SK-N-SH treated with all-trans-retinoic acid at 6 μM for 48 hours (cell line): Measurements from ENCODE around the gene NOC4L.

Experiments used
- ATAC-seq: fragments of 200-7000 bp; cut with Tn5 transposase; 3 replicates; pipeline ENCODE4 v1.9.1; 2020; ENCODE audit warnings: mild to moderate bottlenecking, moderate library complexity
- BACH2 ChIP-seq: fragments of 250-450 bp; sonication (Bioruptor Pico); IDR thresholded peaks from 2 replicates; pipeline ENCODE4 v1.9.0; 2021; ENCODE audit warnings: mild to moderate bottlenecking, borderline replicate concordance
- CSDC2 ChIP-seq: fragments of 250-450 bp; sonication (Bioruptor Pico); IDR thresholded peaks from 2 replicates; pipeline ENCODE4 v1.5.0; 2020; ENCODE audit warnings: mild to moderate bottlenecking, moderate library complexity
- ESRRG ChIP-seq: fragments of 250-450 bp; sonication (Bioruptor Pico); IDR thresholded peaks from 2 replicates; pipeline ENCODE4 v1.6.1; 2021; ENCODE audit warnings: mild to moderate bottlenecking
- GLIS3 ChIP-seq: fragments of 250-450 bp; sonication (Bioruptor Pico); IDR thresholded peaks from 2 replicates; pipeline ENCODE4 v1.5.0; 2020; ENCODE audit warnings: mild to moderate bottlenecking, moderate library complexity
- ISL1 ChIP-seq: fragments of 250-450 bp; sonication (Bioruptor Pico); IDR thresholded peaks from 2 replicates; pipeline ENCODE4 v2.1.2; 2022; ENCODE audit warnings: mild to moderate bottlenecking, moderate library complexity
- OSR1 ChIP-seq: fragments of 250-450 bp; sonication (Bioruptor Pico); IDR thresholded peaks from 2 replicates; pipeline ENCODE4 v1.8.0; 2022; ENCODE audit warnings: moderate library complexity, mild to moderate bottlenecking, inconsistent platforms
- PPARA ChIP-seq: fragments of 250-450 bp; sonication (Bioruptor Pico); IDR thresholded peaks from 2 replicates; pipeline ENCODE4 v1.5.0; 2020; ENCODE audit warnings: mild to moderate bottlenecking, borderline replicate concordance
- RARB ChIP-seq: fragments of 250-450 bp; sonication (Bioruptor Pico); IDR thresholded peaks from 2 replicates; pipeline ENCODE4 v1.8.0; 2021; ENCODE audit warnings: mild to moderate bottlenecking, moderate library complexity
- TOX ChIP-seq: fragments of 250-450 bp; sonication (Bioruptor Pico); IDR thresholded peaks from 2 replicates; pipeline ENCODE4 v1.8.0; 2021; ENCODE audit warnings: mild to moderate bottlenecking, moderate library complexity, borderline replicate concordance
- ZC3H10 ChIP-seq: fragments of 250-450 bp; sonication (Bioruptor Pico); IDR thresholded peaks from 2 replicates; pipeline ENCODE4 v1.5.1; 2021; ENCODE audit warnings: mild to moderate bottlenecking, moderate library complexity
- ZFP3 ChIP-seq: fragments of 250-450 bp; sonication (Bioruptor Pico); IDR thresholded peaks from 2 replicates; pipeline ENCODE4 v1.5.0; 2020; ENCODE audit warnings: mild to moderate bottlenecking, moderate library complexity
- ZNF565 ChIP-seq: fragments of 450-650 bp; formaldehyde crosslinking; conservative IDR thresholded peaks from 2 replicates; pipeline ENCODE4 v1.5.0; 2020; ENCODE audit warnings: low read depth, mild to moderate bottlenecking, moderate library complexity
- ZNF70 ChIP-seq: fragments of 450-650 bp; formaldehyde crosslinking; IDR thresholded peaks from 2 replicates; pipeline ENCODE4 v1.5.0; 2020; ENCODE audit warnings: mild to moderate bottlenecking, moderate library complexity
- ZNF8 ChIP-seq: fragments of 450-650 bp; formaldehyde crosslinking; IDR thresholded peaks from 2 replicates; pipeline ENCODE4 v1.5.0; 2020; ENCODE audit warnings: mild to moderate bottlenecking, moderate library complexity
- TF ChIP-seq, protein P1 (sequence below): fragments of 250-450 bp; sonication (Bioruptor Pico); IDR thresholded peaks from 2 replicates; pipeline ENCODE4 v1.8.0; 2021; ENCODE audit warnings: low read depth, mild to moderate bottlenecking, moderate library complexity, borderline replicate concordance
- TF ChIP-seq, protein P2 (sequence below): fragments of 250-450 bp; sonication (Bioruptor Pico); IDR thresholded peaks from 2 replicates; pipeline ENCODE4 v1.8.0; 2020; ENCODE audit warnings: mild to moderate bottlenecking, moderate library complexity, borderline replicate concordance
- TF ChIP-seq, protein P3 (sequence below): fragments of 250-450 bp; sonication (Bioruptor Pico); IDR thresholded peaks from 2 replicates; pipeline ENCODE4 v1.5.1; 2021; ENCODE audit warnings: mild to moderate bottlenecking, moderate library complexity
- TF ChIP-seq, protein P4 (sequence below): fragments of 250-450 bp; sonication (Bioruptor Pico); IDR thresholded peaks from 2 replicates; pipeline ENCODE4 v1.5.1; 2020; ENCODE audit warnings: low read depth, mild to moderate bottlenecking, moderate library complexity
- TF ChIP-seq, protein P5 (sequence below): fragments of 250-450 bp; sonication (Bioruptor Pico); IDR thresholded peaks from 2 replicates; pipeline ENCODE4 v1.5.0; 2020; ENCODE audit warnings: mild to moderate bottlenecking, moderate library complexity

NOC4L gene

DNA sequence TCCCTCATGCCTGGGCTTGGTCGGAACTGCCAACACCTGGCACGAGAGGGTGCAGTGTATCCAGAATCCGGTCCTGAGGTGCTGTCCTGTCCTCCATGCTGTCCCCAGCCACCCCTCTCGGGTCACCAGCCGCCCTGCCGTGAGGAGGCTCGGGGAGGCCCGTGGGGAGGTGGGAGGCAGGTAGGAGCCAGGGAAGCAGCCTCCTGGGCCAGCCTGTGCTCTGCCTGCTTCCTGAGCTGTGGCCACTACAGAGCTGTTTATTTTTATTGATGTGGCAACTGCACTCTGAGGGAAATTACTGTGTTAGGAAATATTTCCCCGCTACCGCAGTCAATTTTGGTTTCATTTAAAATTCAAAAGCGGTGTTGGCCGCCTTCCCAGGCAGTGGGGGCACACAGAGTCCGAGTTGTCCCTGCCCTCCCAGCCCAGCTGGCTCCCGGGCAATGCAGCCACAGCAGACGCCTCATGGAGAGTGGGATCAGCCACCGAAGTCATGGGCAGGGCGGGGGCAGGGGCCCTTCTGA lies 18.3 kb downstream of the NOC4L start:
- no peak for TF ChIP-seq OSR1 (CRISPR knock-in tag)
- TF ChIP-seq, protein P1, sequence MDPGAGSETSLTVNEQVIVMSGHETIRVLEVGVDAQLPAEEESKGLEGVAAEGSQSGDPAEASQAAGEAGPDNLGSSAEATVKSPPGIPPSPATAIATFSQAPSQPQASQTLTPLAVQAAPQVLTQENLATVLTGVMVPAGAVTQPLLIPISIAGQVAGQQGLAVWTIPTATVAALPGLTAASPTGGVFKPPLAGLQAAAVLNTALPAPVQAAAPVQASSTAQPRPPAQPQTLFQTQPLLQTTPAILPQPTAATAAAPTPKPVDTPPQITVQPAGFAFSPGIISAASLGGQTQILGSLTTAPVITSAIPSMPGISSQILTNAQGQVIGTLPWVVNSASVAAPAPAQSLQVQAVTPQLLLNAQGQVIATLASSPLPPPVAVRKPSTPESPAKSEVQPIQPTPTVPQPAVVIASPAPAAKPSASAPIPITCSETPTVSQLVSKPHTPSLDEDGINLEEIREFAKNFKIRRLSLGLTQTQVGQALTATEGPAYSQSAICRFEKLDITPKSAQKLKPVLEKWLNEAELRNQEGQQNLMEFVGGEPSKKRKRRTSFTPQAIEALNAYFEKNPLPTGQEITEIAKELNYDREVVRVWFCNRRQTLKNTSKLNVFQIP (CRISPR knock-in tag), result no peak
- TF ChIP-seq, protein P2, sequence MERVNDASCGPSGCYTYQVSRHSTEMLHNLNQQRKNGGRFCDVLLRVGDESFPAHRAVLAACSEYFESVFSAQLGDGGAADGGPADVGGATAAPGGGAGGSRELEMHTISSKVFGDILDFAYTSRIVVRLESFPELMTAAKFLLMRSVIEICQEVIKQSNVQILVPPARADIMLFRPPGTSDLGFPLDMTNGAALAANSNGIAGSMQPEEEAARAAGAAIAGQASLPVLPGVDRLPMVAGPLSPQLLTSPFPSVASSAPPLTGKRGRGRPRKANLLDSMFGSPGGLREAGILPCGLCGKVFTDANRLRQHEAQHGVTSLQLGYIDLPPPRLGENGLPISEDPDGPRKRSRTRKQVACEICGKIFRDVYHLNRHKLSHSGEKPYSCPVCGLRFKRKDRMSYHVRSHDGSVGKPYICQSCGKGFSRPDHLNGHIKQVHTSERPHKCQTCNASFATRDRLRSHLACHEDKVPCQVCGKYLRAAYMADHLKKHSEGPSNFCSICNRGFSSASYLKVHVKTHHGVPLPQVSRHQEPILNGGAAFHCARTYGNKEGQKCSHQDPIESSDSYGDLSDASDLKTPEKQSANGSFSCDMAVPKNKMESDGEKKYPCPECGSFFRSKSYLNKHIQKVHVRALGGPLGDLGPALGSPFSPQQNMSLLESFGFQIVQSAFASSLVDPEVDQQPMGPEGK (CRISPR knock-in tag), result peak; percentile 39; the same call in 1 of the 2 replicates
- ATAC-seq, result peak; percentile 80

DNA sequence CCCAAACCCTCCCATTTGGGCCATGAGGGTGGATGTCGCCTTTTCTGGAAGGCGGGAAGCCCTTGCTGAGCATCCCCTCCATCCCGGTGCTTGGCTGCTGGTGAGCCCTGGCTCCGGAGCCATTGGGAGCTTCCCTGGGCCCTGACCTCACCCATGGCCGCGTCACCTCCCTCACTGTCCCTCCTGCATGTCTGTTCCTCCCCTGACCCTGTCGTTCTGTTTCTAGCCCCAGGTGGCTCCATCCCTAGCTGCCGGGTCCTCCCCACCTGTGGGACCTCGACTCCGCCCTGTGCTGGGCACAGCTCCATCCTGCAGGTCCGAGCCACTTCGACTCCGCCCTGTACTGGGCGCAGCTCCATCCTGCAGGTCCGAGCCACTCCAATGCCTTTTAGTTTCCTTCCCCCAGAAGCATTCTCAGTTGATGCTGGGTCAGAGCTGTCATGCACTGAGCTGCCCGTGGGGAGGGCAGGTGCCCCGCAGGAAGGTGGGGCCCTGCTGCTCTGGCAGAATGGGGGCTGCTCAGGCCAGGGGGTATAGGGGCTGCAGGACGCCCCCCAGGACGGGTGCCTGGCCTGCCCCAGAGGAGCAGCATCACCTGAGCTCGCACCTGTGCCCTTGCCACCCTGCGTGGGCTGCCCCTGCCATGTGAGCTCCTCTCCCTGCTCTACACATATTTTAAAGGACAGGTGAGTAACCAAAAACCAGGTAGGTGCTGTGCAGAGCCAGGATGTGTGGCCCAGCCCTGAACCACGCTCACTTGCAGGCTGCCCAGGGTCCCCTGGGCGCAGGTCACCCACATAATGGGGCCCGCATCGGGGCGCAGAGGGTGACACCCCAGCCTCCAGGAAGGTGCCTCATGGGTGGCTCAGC lies 19.0 kb downstream of the NOC4L start:
- ATAC-seq, result peak; percentile 39
- TF ChIP-seq RARB (no peak), ISL1 (CRISPR knock-in tag) (no peak), TOX (CRISPR knock-in tag) (no peak), ZC3H10 (CRISPR knock-in tag) (no peak), OSR1 (CRISPR knock-in tag) (no peak), CSDC2 (CRISPR knock-in tag) (no peak), GLIS3 (no peak), ZNF565 (no peak), ZFP3 (CRISPR knock-in tag) (no peak), PPARA (CRISPR knock-in tag) (no peak), BACH2 (no peak), ZNF70 (no peak), ESRRG (CRISPR knock-in tag) (no peak), ZNF8 (CRISPR knock-in tag) (no peak)
- TF ChIP-seq, protein P1 (CRISPR knock-in tag), result no peak
- TF ChIP-seq, protein P3, sequence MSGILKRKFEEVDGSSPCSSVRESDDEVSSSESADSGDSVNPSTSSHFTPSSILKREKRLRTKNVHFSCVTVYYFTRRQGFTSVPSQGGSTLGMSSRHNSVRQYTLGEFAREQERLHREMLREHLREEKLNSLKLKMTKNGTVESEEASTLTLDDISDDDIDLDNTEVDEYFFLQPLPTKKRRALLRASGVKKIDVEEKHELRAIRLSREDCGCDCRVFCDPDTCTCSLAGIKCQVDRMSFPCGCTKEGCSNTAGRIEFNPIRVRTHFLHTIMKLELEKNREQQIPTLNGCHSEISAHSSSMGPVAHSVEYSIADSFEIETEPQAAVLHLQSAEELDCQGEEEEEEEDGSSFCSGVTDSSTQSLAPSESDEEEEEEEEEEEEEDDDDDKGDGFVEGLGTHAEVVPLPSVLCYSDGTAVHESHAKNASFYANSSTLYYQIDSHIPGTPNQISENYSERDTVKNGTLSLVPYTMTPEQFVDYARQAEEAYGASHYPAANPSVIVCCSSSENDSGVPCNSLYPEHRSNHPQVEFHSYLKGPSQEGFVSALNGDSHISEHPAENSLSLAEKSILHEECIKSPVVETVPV (CRISPR knock-in tag), result no peak
- TF ChIP-seq, protein P2 (CRISPR knock-in tag), result no peak
- TF ChIP-seq, protein P4, sequence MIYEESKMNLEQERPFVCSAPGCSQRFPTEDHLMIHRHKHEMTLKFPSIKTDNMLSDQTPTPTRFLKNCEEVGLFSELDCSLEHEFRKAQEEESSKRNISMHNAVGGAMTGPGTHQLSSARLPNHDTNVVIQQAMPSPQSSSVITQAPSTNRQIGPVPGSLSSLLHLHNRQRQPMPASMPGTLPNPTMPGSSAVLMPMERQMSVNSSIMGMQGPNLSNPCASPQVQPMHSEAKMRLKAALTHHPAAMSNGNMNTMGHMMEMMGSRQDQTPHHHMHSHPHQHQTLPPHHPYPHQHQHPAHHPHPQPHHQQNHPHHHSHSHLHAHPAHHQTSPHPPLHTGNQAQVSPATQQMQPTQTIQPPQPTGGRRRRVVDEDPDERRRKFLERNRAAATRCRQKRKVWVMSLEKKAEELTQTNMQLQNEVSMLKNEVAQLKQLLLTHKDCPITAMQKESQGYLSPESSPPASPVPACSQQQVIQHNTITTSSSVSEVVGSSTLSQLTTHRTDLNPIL, result no peak
- TF ChIP-seq, protein P5, sequence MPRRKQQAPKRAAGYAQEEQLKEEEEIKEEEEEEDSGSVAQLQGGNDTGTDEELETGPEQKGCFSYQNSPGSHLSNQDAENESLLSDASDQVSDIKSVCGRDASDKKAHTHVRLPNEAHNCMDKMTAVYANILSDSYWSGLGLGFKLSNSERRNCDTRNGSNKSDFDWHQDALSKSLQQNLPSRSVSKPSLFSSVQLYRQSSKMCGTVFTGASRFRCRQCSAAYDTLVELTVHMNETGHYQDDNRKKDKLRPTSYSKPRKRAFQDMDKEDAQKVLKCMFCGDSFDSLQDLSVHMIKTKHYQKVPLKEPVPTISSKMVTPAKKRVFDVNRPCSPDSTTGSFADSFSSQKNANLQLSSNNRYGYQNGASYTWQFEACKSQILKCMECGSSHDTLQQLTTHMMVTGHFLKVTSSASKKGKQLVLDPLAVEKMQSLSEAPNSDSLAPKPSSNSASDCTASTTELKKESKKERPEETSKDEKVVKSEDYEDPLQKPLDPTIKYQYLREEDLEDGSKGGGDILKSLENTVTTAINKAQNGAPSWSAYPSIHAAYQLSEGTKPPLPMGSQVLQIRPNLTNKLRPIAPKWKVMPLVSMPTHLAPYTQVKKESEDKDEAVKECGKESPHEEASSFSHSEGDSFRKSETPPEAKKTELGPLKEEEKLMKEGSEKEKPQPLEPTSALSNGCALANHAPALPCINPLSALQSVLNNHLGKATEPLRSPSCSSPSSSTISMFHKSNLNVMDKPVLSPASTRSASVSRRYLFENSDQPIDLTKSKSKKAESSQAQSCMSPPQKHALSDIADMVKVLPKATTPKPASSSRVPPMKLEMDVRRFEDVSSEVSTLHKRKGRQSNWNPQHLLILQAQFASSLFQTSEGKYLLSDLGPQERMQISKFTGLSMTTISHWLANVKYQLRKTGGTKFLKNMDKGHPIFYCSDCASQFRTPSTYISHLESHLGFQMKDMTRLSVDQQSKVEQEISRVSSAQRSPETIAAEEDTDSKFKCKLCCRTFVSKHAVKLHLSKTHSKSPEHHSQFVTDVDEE (CRISPR knock-in tag), result no peak
